DND-41 (cell line): Measurements from ENCODE around the gene GRID2.
"Not testable (repeated sequence)": the region's sequence is repeated elsewhere in the genome, so short reads cannot be mapped to it uniquely, and the experiment has no call there.

Source experiments
- ATAC-seq: fragments of 200-7000 bp; cut with Tn5 transposase; 3 replicates; pipeline ENCODE4 v1.9.1; 2021; ENCODE audit warnings: low read depth; ENCODE audit not compliant: insufficient read depth
- DNase-seq: peaks from one replicate; pipeline ENCODE4 v3.0.0-alpha.2; 2020
- H2AFZ ChIP-seq: 2 replicates; pipeline ENCODE4 v1.6.0; 2012; ENCODE audit warnings: low read depth, low read length
- H3K27ac ChIP-seq: 2 replicates; pipeline ENCODE4 v1.5.1; 2012; ENCODE audit warnings: low read length, inconsistent platforms
- H3K27me3 ChIP-seq: fragments of 200-600 bp; sonication (generic); 2 replicates; pipeline ENCODE4 v1.6.0; 2012; ENCODE audit warnings: low read length, mild to moderate bottlenecking, inconsistent platforms; ENCODE audit not compliant: insufficient read depth, poor library complexity
- H3K36me3 ChIP-seq: 2 replicates; pipeline ENCODE4 v1.5.1; 2012; ENCODE audit warnings: low read length, inconsistent platforms; ENCODE audit not compliant: insufficient read depth
- H3K4me1 ChIP-seq: 2 replicates; pipeline ENCODE4 v1.5.1; 2012; ENCODE audit warnings: mild to moderate bottlenecking, low read length; ENCODE audit not compliant: insufficient read depth
- H3K4me2 ChIP-seq: 2 replicates; pipeline ENCODE4 v1.6.0; 2012; ENCODE audit warnings: mild to moderate bottlenecking, moderate library complexity, low read length, inconsistent platforms; ENCODE audit not compliant: insufficient read depth
- H3K4me3 ChIP-seq, 2 experiments: fragments of 200-600 bp in 1 of 2; shearing (Covaris generic) in 1 of 2; 2 replicates each; pipeline ENCODE4 v1.5.1; 2012 to 2016; ENCODE audit warnings: inconsistent platforms in 2 of 2, low read length in 2 of 2, mild to moderate bottlenecking in 2 of 2, low read depth in 1 of 2, moderate library complexity in 1 of 2
- H3K79me2 ChIP-seq: 2 replicates; pipeline ENCODE4 v1.6.0; 2012; ENCODE audit warnings: low read length, inconsistent platforms; ENCODE audit not compliant: insufficient read depth
- H3K9ac ChIP-seq: 2 replicates; pipeline ENCODE4 v1.6.0; 2012; ENCODE audit warnings: low read depth, mild to moderate bottlenecking, inconsistent platforms, low read length, moderate library complexity
- H3K9me3 ChIP-seq: 2 replicates; pipeline ENCODE4 v1.5.1; 2012; ENCODE audit warnings: low read length, moderate library complexity, mild to moderate bottlenecking, inconsistent platforms; ENCODE audit not compliant: insufficient read depth, severe bottlenecking
- H4K20me1 ChIP-seq: 2 replicates; pipeline ENCODE4 v1.6.0; 2012; ENCODE audit warnings: low read length; ENCODE audit not compliant: insufficient read depth
- CTCF ChIP-seq: IDR thresholded peaks from 2 replicates; pipeline ENCODE4 v1.5.1; 2012; ENCODE audit warnings: borderline replicate concordance, low read length, moderate library complexity, mild to moderate bottlenecking; ENCODE audit not compliant: poor library complexity, severe bottlenecking; ENCODE audit errors: extremely low read depth
- EZH2 ChIP-seq: IDR thresholded peaks from 3 replicates; pipeline ENCODE4 v1.6.1; 2012; ENCODE audit warnings: borderline replicate concordance, low read depth, mild to moderate bottlenecking, moderate library complexity, low read length, inconsistent platforms; ENCODE audit not compliant: severe bottlenecking

GRID2 gene

GRCh38 chr4:92451782-92452181 is 148.0 kb downstream of the GRID2 start:
- Histone ChIP-seq H3K4me1 (no peaks in the 10 kb centered on the region), H2AFZ (no peak overlapping the region), H3K9me3 (no peaks in the 10 kb centered on the region), H4K20me1 (no peaks in the 10 kb centered on the region), H3K27me3 (no peaks in the 10 kb centered on the region), H3K4me3 (no peak overlapping the region), H3K9ac (no peak overlapping the region), H3K79me2 (no peaks in the 10 kb centered on the region), H3K36me3 (no peaks in the 10 kb centered on the region), H3K4me2 (no peak overlapping the region), H3K27ac (no peak overlapping the region)
- DNase-seq (no peak), ATAC-seq (no peak)
- TF ChIP-seq CTCF (no peak), EZH2 (no peak)

GRCh38 chr4:92452383-92452782 is 148.6 kb downstream of the GRID2 start:
- H3K27me3 ChIP-seq, H3K4me1 ChIP-seq, H3K4me3 ChIP-seq, H3K9ac ChIP-seq, H3K36me3 ChIP-seq, H4K20me1 ChIP-seq, H3K79me2 ChIP-seq, DNase-seq, ATAC-seq, H3K9me3 ChIP-seq, H3K4me2 ChIP-seq, H2AFZ ChIP-seq, H3K27ac ChIP-seq: not testable (repeated sequence)

GRCh38 chr4:92455329-92455839 is 151.6 kb downstream of the GRID2 start:
- Histone ChIP-seq H3K9ac (no peak overlapping the region), H3K79me2 (no peaks in the 10 kb centered on the region), H3K27me3 (no peaks in the 10 kb centered on the region), H3K4me2 (no peak overlapping the region), H2AFZ (no peak overlapping the region), H3K4me1 (no peaks in the 10 kb centered on the region), H4K20me1 (no peaks in the 10 kb centered on the region), H3K4me3 (no peak overlapping the region), H3K9me3 (no peaks in the 10 kb centered on the region), H3K27ac (no peak overlapping the region), H3K36me3 (no peaks in the 10 kb centered on the region)
- ATAC-seq (no peak), DNase-seq (no peak)
- TF ChIP-seq CTCF = no peak
- no peak for TF ChIP-seq EZH2

GRCh38 chr4:92455951-92456350 is 152.2 kb downstream of the GRID2 start:
- H3K79me2 ChIP-seq = no peaks in the 10 kb centered on the region
- no peak for DNase-seq
- no peak overlapping the region for H3K9ac ChIP-seq
- no peak overlapping the region for H2AFZ ChIP-seq
- H3K9me3 ChIP-seq = no peaks in the 10 kb centered on the region
- H3K4me2 ChIP-seq = no peak overlapping the region
- H3K4me3 ChIP-seq = no peak overlapping the region
- no peak for TF ChIP-seq EZH2
- no peaks in the 10 kb centered on the region for H3K4me1 ChIP-seq
- H3K27ac ChIP-seq = no peak overlapping the region
- no peaks in the 10 kb centered on the region for H3K36me3 ChIP-seq
- H4K20me1 ChIP-seq = no peaks in the 10 kb centered on the region
- no peaks in the 10 kb centered on the region for H3K27me3 ChIP-seq
- no peak for ATAC-seq
